ENCODE data around the gene SDF2.

DNA sequence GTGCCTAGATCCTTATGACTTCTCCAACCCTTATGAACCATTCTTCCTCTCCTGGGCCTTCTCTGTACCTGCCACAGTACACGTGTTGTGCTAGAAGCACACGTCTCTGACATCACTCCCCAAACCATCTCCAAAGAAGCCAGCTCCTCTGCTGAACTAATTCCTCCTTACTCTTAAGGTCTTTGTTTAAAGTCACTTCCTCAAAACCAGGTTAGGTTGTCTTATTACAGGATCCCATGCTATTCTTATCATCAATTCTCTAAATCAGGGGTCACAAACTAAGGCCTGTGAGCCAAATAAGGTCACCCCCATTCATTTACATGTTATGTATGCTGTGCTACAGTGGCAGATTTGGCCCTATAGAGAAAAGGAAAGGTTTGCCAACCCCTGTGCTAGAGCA, 4.3 kb upstream of the SDF2 start:
- TF ChIP-seq SUZ12 (IDR thresholded peaks at IDR 0.05) (no peak), SP1 (IDR thresholded peaks at IDR 0.05) (no peak), NFRKB (IDR thresholded peaks at IDR 0.05) (no peak), TARDBP (IDR thresholded peaks at IDR 0.05) (no peak), BHLHE40 (IDR thresholded peaks at IDR 0.05; ENCODE audit: borderline replicate concordance) (no peak)

Data from HEK293T (cell line).